Measurements from ENCODE around the gene PLA2R1.

Gene PLA2R1

DNA sequence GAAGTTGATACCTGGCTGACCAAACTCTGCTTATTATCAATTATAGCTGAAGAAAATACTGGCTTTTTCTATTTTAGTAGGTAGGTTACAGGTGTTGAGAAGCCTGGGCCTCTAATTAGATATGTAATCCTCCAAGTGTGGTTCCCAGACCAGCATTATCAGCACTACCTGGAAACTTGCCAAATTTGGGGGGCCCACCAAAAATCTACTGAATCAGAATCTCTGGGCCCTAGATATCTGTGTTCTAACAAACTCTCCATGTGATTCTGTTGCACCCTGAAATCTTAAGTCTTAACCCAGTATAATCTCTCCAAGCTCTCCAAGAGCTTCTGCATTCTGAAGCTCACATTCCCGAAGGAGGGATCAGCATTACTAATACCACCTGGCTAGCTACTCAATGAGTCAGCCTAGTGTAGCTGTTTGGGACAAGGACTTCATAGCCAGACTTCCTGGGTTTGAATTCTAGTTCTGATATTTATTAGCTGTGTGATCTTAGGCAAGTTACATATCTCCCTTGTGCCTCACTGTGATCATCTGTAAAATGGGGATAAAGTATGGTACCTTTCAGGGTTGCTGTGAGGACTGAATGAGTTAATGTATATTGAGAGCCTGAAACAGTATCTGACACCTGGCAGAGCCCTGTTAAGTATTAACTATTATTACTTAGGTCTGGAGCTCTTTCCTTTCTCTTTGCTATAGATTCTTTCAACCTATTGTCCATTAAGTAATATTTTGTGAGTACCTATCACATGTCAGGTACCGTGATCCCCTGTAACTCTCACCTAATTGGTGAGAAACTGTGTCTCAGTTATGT is 170.3 kb downstream of the PLA2R1 start:
- no peak for DNase-seq

DNA sequence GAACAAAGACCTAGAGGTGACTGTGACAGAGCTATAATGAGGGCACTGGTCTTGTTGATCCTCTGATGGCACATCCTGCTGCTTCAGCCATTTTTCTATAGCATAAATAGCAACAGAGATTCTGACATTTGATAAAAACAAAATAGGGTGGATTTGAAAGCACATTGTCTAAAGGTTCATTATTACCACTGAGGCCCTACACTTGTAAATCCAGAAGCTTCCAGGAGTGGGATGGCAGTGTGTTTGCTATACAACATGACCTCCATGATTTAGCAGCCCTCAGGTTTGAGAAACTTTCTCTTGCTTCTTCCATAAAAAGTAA is 171.2 kb downstream of the PLA2R1 start:
- no peak for DNase-seq

DNA sequence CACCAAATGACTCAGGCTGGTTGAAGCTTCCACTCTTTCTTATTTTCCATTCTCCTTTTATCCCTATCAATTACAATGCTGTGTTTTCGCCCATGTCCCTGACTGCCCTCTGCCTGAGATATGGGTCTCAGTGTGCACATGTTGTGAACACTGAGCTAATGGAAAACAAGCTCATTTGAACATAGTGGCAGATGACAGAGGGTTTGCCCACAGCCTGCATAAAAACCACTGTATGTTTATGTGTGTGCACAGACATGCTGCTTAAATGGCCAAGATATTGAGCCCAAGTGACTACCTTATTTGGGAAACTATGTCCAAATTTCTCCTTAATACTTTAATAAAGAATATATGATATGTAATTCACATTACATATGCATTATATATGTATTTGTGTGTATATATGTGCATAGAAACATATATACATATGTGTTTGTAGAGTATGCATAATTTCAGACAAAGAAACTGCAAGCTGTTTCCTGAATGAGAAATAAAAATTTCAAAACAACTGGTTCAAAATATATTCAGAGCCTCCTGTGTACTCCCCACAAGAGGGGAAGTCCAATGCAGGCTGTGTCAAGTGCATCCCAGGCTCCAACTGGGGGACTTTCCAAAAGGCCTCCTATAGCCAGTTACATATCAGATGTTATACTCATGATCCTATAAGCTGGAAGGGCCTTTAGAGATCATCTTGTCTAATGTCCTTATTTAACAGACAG is 171.7 kb downstream of the PLA2R1 start:
- no peak for DNase-seq

DNA sequence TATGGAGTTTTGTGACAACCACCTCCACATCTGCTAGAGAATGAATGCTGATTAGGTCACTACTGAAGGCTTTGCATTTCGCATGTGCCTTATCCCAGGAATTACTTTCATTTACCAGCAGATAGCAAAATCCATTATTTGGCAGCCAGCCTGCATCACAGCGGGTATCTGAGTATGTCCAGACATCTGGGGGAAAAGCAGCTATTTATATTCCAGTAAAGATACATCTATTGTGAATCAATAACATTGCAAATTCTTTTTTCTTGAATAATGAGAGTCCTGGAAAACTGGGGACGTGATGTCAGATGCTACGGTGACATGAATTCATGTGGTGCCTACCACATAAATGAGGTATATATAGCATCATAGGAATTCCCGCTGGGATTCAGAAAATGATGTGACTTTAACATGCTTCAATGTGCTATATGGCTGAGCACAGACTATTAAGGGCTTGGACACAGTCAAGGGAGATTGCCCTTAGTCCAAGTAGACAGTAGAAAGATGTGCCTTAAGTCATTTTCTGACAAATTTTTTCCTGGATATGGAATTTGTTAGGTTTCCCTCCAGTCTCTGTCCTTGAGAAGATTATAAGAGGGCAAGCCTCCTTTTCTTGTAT is 180.2 kb downstream of the PLA2R1 start:
- DNase-seq: no peak
